ENCODE data around the gene TOR1AIP1. TPM values are rescaled to one million over a fixed set of nuclear protein-coding genes. Genes with fewer than 3 reads are reported as not detected.
A peak's percentile ranks its signal among the peaks of the same experiment; 100 is the strongest.

Gene TOR1AIP1
- total RNA-seq, 1 donor from 2014 or later: 41.9 TPM

DNA sequence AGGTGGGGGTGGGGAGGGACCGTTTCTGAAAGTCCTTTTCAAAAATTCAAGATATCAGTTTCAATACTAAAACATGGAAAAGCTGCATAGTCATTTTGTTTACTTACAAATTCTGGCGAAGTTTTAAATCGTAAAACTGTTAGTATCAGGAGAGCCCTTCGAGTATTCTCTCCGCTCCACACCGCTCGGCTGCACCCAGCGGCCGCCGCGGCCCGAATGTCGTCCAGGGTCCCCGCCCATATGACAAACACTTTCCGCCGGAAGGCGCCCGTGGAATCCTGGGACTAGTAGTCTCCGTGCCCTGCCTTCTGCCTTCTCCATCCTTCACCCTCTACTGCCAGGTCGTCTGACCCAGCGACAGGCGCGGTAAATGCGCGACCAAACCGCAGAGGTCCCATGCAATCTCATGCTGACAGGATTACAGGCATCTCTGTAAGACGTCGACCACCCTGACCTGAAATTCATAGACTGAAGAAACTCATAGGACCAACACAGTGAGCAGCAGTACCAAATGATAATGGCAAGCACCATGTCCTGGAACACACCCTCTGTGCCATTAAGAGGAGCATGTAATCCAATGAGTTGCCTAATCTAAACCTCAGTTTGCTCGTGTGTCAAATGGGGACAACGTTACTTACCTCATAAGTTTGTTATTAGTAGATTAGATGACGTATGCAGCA lies 4.4 kb upstream of the TOR1AIP1 start, which contains the start of gene TOR1AIP2:
Gene TOR1AIP2, minus strand, starts transcription at position 218 of the 680 bp plus-strand sequence. CDS start 25,138 bp downstream, outside the sequence.
- ATAC-seq (peak; percentile 70), DNase-seq (ENCODE audit: missing footprints) (peak; percentile 98)
- intact Hi-C loops (cut with DNase I): no loop called here

DNA sequence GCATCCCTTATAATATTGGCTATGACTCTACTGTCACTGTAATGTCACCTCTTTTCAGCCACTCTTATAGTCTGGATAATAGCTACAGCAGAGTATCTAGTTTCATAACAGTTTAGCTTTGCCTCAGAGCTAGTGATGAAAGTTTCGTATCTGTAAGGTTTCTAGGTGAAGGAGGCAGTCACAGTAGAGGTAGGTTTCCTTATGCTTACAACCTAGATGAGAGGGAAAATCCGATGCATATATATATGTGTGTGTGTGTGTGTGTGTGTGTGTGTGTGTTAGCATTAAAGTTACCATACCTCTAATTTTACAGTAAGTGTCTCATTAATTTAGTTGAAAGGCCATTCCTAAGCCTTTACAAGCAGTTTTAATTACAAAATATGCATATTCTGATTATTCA lies 2.3 kb upstream of the TOR1AIP1 start:
- intact Hi-C loops (cut with DNase I): loop anchor here (5.0 kb wide), 2 partner anchors 62 to 298 kb away; no protein-coding TSS in a partner anchor
- DNase-seq (ENCODE audit: missing footprints) (no peak), ATAC-seq (no peak)

DNA sequence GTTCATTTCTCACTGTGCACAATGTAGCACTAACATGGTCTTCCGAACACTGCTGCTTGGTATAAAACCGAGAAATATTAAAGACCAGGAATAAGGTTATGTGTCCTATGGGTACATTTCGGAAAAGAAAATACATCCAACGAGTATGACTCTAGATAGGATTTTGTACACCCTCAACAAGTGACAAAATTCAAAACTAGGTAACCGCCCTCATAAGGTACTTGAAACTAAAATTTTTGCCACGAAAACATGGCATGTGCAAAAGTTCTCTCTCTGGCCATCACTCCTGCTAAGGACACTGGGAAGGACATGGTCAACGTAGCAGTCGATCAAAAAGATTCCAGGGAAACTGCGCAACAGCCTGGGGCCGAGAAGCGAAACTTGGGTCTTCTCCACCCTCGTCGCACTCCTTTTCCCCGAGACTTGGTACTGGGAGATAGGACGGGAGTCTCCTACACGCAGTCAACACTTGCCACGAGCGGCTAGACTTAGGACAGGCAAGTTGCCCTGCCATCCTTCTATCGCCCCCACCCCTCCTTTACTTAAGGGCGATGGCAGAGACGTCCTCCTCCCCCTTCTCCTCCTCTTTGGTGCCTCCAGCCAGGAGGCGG lies 338 bp upstream of the TOR1AIP1 start:
- DNase-seq (ENCODE audit: missing footprints) (no peak), ATAC-seq (peak; percentile 42)
- intact Hi-C loops (cut with DNase I): loop anchor here (1.0 to 5.0 kb wide), 3 partner anchors 64 to 296 kb away; partner anchors contain the start of gene CEP350

DNA sequence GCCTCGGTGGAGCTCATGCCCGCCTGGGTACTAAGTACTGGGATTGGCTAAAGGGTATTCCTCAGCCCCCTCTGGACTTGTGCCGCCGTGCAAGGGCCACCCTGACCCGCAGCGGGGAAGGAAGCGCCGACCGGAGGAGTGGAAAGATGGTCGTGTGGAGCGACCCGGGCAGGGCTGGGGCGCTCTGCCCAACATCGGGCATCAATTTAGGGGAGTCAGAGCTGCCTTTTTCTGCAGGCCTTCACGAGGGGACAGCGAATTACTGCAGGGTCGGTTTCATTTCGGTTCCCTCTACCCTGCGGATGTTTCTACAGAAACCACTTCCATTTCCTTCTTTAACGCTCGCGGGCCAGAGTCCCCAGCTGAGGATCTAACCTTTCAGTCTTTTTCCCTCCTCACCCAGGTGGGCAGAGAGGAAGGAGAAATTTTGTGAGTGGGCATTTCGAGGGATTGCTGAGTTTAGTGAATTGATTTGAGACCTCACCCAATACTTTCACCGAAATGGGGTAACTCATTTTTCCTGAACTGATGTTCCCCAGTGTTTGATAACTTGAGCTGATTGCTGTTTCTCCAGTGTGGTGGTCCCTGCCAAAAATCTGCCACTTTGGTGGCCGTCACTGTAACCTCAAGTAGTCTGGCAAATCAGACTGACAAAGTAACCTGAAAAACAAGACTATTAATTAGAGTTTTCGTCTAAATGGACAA lies 1.1 kb downstream of the TOR1AIP1 start:
- no peak for ATAC-seq
- DNase-seq (ENCODE audit: missing footprints): no peak
- intact Hi-C loops (cut with DNase I): loop anchor here (5.0 kb wide), 2 partner anchors 66 to 294 kb away; no protein-coding TSS in a partner anchor

DNA sequence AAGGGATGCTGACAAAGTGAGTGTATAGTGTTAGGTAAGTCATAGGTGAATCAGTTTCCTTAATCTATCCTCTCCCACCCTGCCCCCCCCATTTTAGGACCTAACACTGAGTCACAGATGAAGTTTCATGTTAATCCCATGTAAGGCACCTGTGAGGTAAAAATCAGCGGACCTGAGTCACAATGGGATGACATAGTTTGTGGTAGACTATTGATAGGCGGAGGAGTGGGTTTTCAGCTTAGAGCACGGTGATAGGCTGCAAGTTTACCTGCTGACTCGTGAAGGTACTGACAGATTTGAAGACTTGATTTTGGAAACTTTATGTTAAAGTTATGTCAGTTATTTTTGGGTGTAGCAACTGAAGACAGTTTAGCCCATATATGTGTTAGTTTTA lies 1.7 kb downstream of the TOR1AIP1 start:
- intact Hi-C loops (cut with DNase I): loop anchor here (5.0 kb wide), 2 partner anchors 66 to 294 kb away; no protein-coding TSS in a partner anchor
- ATAC-seq (no peak), DNase-seq (ENCODE audit: missing footprints) (no peak)

DNA sequence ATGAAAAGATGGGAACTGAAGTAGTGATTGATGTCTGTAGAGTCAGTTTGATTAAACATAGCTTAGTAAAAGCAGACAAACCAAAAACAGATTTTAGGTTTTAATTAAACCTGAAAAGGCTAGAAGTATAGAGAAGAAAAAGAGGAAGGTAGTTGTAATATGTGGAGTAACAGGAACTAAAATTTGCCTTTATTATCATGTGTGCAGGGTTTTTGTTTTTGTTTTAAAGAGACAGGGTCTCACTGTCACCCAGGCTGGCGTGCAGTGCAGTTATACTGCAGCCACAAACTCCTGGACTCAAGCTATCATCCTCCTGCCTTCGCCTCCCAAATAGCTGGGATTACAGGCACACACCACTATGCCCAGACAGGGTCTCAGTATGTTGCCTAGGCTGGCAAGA lies 6.0 kb downstream of the TOR1AIP1 start:
- DNase-seq (ENCODE audit: missing footprints): no peak
- ATAC-seq: no peak
- intact Hi-C loops (cut with DNase I): no loop called here

DNA sequence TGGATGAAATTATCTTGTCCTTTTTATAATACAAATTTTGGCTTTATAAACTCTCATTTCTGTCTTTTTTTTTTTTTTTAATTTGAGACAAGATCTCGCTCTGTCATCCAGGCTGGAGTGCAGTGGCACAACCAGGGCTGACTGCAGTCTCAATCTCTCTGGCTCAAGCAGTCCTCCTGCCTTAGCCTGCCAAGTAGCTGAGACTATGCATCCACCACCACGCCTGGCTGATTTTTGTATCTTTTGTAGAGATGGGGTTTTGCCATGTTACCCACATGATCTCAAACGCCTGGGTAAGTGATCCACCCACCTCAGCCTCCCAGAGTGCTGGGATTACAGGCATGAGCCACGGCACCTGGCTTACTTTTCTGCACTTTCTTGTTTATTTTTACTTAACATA lies 7.5 kb downstream of the TOR1AIP1 start:
- ATAC-seq (no peak), DNase-seq (ENCODE audit: missing footprints) (no peak)
- intact Hi-C loops (cut with DNase I): no loop called here

DNA sequence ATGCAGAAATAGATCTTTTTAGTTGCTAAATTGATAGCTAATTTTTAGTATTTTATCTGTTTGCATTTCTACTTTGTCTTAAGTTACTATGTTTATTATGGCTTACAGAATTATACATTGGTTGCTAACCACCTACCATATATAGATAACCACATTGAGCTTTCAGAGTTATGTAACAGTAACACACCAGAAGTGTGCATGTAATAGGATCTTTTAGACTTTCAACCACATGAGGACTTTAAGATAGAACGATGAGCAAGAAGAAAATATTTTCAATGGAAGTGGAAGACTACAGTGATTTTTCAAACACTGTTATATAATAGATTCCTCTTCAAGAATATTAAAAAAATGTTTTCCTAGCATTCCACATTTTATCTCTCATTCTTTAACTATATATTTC lies 28.8 kb downstream of the TOR1AIP1 start:
- no peak for DNase-seq (ENCODE audit: missing footprints)
- no peak for ATAC-seq
- intact Hi-C loops (cut with DNase I): loop anchor here (10.0 kb wide), 1 partner anchor 164 kb away; no protein-coding TSS in a partner anchor

DNA sequence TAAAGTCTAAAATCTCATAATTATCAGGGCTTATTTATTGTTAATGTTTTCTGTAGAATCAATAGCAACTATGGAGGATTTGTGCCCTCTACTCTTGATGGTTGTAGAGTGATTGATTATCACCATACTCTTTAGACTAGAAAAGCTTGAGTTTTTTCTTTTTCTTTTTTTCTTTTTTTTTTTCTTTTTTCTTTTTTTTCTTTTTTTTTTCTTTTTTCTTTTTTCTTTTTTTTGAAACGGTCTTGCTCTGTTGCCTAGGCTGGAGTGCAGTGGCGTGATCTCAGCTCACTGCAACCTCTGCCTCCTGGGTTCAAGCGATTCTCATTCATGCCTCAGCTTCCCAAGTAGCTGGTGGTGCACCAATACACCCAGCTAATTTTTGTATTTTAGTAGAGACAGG lies 29.7 kb downstream of the TOR1AIP1 start:
- no peak for DNase-seq (ENCODE audit: missing footprints)
- no peak for ATAC-seq
- intact Hi-C loops (cut with DNase I): loop anchor here (10.0 kb wide), 1 partner anchor 163 kb away; no protein-coding TSS in a partner anchor

DNA sequence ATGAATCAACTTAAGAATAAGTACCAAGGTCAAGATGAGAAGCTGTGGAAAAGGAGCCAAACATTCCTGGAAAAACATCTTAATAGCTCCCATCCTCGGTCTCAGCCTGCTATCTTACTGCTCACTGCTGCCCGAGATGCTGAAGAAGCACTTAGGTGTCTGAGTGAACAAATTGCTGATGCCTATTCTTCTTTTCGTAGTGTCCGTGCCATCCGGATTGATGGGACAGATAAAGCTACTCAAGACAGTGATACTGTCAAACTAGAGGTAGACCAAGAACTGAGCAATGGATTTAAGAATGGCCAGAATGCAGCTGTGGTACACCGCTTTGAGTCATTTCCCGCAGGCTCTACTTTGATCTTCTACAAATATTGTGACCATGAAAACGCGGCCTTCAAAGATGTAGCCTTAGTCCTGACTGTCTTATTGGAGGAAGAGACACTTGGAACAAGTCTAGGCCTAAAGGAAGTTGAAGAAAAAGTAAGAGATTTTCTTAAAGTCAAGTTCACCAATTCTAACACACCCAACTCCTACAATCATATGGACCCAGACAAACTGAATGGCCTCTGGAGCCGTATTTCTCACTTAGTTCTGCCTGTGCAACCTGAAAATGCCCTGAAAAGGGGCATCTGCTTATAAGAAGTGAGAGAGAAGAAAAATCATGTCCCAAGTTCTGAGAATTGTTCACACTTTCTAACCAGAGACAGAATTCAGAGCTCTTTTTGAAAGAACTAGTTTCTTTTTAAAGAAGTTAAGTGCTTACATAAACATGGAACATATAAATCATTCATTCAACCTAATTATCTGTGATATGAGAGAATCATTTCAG lies 35.7 kb downstream of the TOR1AIP1 start:
- ATAC-seq (no peak), DNase-seq (ENCODE audit: missing footprints) (no peak)
- intact Hi-C loops (cut with DNase I): loop anchor here (10.0 kb wide), 1 partner anchor 157 kb away; no protein-coding TSS in a partner anchor

DNA sequence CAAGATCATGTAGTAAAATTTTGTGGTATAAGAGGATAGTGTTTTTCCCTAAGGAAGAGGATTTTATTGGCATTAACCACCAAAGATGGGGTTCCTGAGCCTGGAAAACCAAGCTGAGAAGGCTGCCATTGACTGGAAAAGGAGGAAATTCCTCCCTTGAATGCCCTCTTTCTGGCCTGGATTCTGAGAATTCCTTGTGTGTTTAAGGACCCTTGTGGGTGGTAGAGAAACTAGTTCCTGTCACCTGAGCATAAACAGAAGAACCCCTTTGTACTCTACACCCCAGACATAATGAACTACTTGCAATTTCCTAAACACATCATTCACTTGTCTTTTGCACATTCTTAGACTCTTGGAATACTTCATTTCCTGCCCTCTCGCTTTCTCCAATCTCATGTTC lies 39.4 kb downstream of the TOR1AIP1 start:
- intact Hi-C loops (cut with DNase I): loop anchor here (5.0 kb wide), 2 partner anchors 61 to 106 kb away; no protein-coding TSS in a partner anchor
- DNase-seq (ENCODE audit: missing footprints): no peak
- ATAC-seq: no peak

DNA sequence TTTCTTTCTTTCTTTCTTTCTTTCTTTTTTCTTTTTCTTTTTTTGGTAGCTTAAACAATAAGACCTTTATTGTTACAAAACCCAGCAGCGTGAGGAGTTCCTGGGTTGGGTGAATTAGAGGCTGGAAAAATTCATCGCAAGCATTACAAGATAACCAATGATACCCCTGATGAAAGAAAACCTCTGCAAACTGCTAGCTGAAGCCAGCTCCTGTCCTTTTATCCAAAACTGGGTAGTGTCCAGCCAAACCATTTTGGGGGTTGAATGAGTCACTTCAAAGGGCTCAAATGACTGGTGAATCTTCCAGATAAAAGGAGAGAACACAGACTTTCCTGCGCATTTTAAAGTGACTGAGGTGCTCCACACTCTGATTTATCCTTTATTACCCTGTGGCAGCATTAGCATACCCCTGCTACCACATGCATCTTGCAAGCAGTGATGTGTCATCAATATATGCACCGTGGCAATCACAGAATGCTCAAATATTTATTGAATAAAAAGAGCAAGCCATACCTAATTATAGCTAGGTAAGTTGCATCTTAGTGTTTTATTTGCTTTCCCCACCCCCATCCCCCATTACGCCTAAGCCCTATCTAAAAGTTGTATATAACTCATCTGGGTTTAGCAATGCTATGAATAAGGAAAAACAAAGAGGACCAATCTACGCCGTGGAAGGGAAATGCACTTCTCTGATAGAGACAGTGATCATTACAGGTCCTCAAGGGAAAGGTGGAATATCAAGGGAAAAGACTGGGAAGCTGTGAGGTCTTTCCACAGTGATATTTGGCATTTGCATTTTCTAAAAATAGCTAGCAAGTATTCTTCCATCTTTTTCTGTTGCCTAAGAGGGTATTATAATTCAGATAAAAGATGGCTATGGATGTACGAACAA lies 40.1 kb downstream of the TOR1AIP1 start:
- no peak for ATAC-seq
- DNase-seq (ENCODE audit: missing footprints): no peak
- intact Hi-C loops (cut with DNase I): loop anchor here (5.0 kb wide), 2 partner anchors 60 to 105 kb away; no protein-coding TSS in a partner anchor

DNA sequence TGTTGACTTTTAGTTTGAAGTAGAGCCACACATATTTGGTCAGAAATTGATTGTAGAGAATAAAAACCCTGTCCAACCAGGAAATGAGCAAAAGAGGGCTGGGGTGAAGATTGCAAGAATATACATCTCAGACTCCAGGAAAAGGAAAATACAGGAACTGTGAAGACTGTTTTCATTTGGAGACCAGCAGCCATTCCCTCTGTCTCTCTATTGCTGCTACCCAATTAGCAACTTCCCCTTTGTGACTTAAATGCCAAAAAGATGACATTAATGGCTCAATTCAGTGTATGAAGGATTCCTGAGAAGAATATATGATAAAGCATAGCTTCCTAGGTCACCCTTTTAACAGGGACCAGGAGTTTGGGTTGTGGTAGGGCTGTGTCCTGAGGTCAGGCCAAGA lies 40.9 kb downstream of the TOR1AIP1 start:
- DNase-seq (ENCODE audit: missing footprints) (no peak), ATAC-seq (no peak)
- intact Hi-C loops (cut with DNase I): loop anchor here (5.0 kb wide), 2 partner anchors 59 to 104 kb away; no protein-coding TSS in a partner anchor

DNA sequence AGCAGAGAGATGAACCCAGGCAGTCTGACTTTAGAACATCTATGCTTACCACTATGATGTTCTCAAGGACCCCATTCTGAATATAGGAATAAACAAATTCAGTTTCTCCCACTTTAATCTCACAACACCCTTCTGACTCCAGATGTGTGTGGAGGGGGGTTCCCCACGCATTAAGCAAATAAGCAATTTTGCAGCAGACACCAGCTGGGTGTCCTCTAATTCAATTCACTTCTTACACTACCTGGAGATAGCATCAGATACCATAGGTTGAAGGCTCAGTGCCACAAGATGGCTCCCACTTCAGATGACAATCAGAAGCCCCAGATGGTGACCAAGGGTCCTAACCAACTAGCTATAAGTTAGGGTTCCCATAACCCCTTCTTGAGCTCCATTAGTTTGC lies 42.2 kb downstream of the TOR1AIP1 start:
- ATAC-seq: no peak
- no peak for DNase-seq (ENCODE audit: missing footprints)
- intact Hi-C loops (cut with DNase I): loop anchor here (5.0 kb wide), 2 partner anchors 58 to 103 kb away; no protein-coding TSS in a partner anchor

DNA sequence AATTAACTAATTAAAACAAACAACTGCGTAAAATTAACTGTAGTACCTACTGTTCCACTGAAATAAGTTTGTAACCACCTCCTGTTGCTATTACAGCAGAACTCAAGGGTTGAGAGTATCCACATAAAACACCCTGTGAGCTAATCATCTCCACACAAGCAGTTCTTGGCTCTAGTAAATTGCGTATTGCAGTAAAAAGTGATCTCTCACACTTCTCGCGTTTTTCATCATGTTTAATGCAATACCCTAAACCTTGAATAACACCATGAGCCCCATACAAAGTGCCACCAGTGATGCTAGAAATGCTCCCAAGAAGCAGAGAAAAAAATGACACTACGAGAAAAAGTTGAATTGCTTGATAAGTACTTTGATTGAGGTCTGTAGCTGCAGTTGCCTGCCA lies 43.2 kb downstream of the TOR1AIP1 start:
- DNase-seq (ENCODE audit: missing footprints): no peak
- intact Hi-C loops (cut with DNase I): no loop called here
- ATAC-seq: no peak

DNA sequence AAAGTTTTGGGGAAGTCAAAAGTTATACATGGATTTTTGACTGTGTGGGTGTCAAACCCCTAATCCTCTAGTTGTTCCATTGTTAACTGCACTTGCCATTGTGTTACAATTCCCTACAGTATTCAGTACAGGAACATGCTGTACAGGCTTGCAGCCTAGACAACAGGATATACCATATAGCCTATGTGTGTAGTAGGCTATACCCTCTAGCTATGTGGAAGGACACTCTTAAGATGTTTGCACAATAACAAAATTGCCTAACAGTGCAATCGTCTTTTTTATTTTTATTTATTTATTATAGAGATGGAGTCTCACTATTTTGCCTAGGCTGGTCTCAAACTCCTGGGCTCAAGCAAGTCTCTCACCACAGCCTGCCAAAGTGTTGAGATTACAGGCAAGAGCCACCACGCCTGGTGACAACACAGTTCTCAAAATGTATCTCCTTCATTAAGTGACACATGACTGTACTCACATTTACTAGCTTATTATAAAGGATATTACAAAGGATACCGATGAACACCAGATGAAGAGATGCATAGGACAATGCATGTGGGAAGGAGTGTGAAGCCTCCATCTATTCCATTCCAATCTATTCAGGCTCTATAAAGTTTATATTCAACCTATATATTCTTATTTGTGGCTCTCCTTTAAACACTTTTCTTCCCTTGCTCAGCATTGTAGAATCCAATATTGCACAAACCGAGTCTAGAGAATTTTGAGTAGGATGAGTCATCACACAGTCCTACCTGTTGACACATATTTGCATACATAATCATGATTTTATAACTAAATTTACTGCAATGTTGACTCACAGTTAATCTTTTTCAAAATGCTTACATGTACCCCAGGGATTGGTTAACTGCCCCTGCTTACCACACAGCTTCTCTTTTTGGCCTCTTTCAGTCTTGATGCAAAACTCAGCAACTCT lies 44.1 kb downstream of the TOR1AIP1 start:
- DNase-seq (ENCODE audit: missing footprints) (no peak), ATAC-seq (no peak)
- intact Hi-C loops (cut with DNase I): no loop called here

DNA sequence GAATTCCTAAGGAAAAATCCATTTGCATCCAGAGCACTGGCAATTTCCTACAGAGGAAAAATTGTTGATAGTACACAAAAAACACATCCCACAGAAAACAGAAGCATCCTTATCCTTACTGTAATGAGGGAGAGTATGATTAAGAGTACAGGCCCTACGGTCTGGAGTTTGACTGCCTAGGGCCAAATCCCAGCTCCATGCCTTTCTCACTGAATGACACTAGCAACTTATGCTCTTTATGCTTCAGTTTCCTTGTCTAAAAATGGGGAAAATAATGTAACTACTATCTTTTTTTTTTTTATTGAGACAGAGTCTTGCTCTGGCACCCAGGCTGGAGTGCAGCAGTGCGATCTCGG lies 44.7 kb downstream of the TOR1AIP1 start:
- intact Hi-C loops (cut with DNase I): no loop called here
- ATAC-seq (no peak), DNase-seq (ENCODE audit: missing footprints) (no peak)

All from Right ventricle myocardium inferior (tissue), 1 donor.